K562 (cell line): ENCODE data around the gene PLCD1. TPM values are rescaled to one million over a fixed set of nuclear protein-coding genes. Genes with fewer than 3 reads are reported as not detected.

ENCODE experiments used
- ATAC-seq: fragments of 200-7000 bp; cut with Tn5 transposase; 3 replicates; pipeline ENCODE4 v1.9.1; 2020; ENCODE audit warnings: moderate library complexity
- BruUV-seq: library from RNA; stranded (reverse); fragments of 400-500 nt; replicated peaks from 2 replicates; lab custom pipeline; 2021; lab: Mats Ljungman, UMichigan
- CTCF ChIA-PET: fragments of 300-600 bp; formaldehyde crosslinking; extraction: SDS; loops from one replicate; lab custom pipeline; 2021; ENCODE audit warnings: low intra/inter-chr PET ratio; lab: Yijun Ruan, JAX
- POLR2A ChIA-PET: fragments of 300-600, 350-650 bp; sonication (Branson Sonifier 250); formaldehyde crosslinking; extraction: SDS; loops from one replicate; lab custom pipeline; 2021; ENCODE audit warnings: antibody characterized with exemption, inconsistent platforms; lab: Yijun Ruan, JAX
- DNase-seq, 4 experiments: peaks; one replicate each; pipeline versions ENCODE4 v3.0.0 to v3.0.0-alpha.2; 2011 to 2018; ENCODE audit warnings: low spot score in 3 of 4, mixed read lengths in 3 of 4; ENCODE audit errors: extremely low read depth in 1 of 4
- FAIRE-seq: peaks from 2 replicates; lab custom pipeline; 2011; peaks lifted over from hg19 to GRCh38; lab: Jason Lieb, UNC
- H2AFZ ChIP-seq: 2 replicates; pipeline ENCODE4 v1.6.0; 2011; ENCODE audit warnings: low read depth, low read length, control low read depth, inconsistent platforms
- H3K27ac ChIP-seq: fragments of 200-600 bp; 3 replicates; pipeline ENCODE4 v1.8.0; 2011; ENCODE audit warnings: low read depth, mild to moderate bottlenecking, control low read depth, inconsistent platforms, low read length, moderate library complexity, mixed read lengths; ENCODE audit errors: extremely low read depth
- H3K27me3 ChIP-seq, 2 experiments: fragments of 300-600 bp in 1 of 2; 2 replicates in 1 of 2; 3 replicates in 1 of 2; pipeline versions ENCODE4 v1.6.0 to v1.8.0; 2011; ENCODE audit warnings: inconsistent platforms in 2 of 2, low read length in 2 of 2, mild to moderate bottlenecking in 1 of 2, mixed read lengths in 1 of 2, moderate library complexity in 1 of 2; ENCODE audit not compliant: control insufficient read depth in 2 of 2, insufficient read depth in 2 of 2
- H3K36me3 ChIP-seq: fragments of 300-600 bp; 3 replicates; pipeline ENCODE4 v1.8.0; 2011; ENCODE audit warnings: mild to moderate bottlenecking, low read length, inconsistent platforms; ENCODE audit not compliant: control insufficient read depth, insufficient read depth
- H3K4me1 ChIP-seq, 2 experiments: fragments of 200-600 bp in 1 of 2; replicated peaks in 1 of 2; 2 replicates in 1 of 2; 3 replicates in 1 of 2; pipeline versions ENCODE4 v1.5.1 to v1.8.0; 2011; ENCODE audit warnings: inconsistent platforms in 2 of 2, low read length in 2 of 2, mild to moderate bottlenecking in 1 of 2, mixed read lengths in 1 of 2, moderate library complexity in 1 of 2; ENCODE audit not compliant: control insufficient read depth in 2 of 2, insufficient read depth in 2 of 2
- H3K4me2 ChIP-seq: 2 replicates; pipeline ENCODE4 v1.6.1; 2011; ENCODE audit warnings: low read length, control low read depth, inconsistent platforms, mixed read lengths; ENCODE audit not compliant: insufficient read depth
- H3K4me3 ChIP-seq: fragments of 200-600 bp; sonication (generic), shearing (Covaris generic); 2 replicates; pipeline ENCODE4 v1.5.1; 2016; ENCODE audit warnings: control low read depth, inconsistent platforms
- H3K79me2 ChIP-seq: fragments of 200-600 bp; 3 replicates; pipeline ENCODE4 v1.8.0; 2011; ENCODE audit warnings: low read length, inconsistent platforms; ENCODE audit not compliant: control insufficient read depth, insufficient read depth
- H3K9ac ChIP-seq, 2 experiments: 2 replicates each; pipeline versions ENCODE4 v1.6.0 to v1.6.1; 2011; ENCODE audit warnings: low read depth in 2 of 2, low read length in 2 of 2, control low read depth in 1 of 2, inconsistent platforms in 1 of 2, mild to moderate bottlenecking in 1 of 2, mixed read lengths in 1 of 2; ENCODE audit not compliant: insufficient read depth in 1 of 2
- H3K9me1 ChIP-seq: one replicate; pipeline ENCODE4 v1.6.0; 2011; ENCODE audit warnings: inconsistent platforms, mild to moderate bottlenecking, low read length, moderate library complexity; ENCODE audit not compliant: control insufficient read depth, insufficient read depth
- H3K9me3 ChIP-seq: replicated peaks from 2 replicates; pipeline ENCODE4 v1.5.1; 2011; ENCODE audit warnings: low read depth, low read length, inconsistent platforms; ENCODE audit not compliant: control insufficient read depth, insufficient read depth
- H4K20me1 ChIP-seq: replicated peaks from 2 replicates; pipeline ENCODE4 v1.6.1; 2011; ENCODE audit warnings: low read length, inconsistent platforms, mixed read lengths; ENCODE audit not compliant: control insufficient read depth, insufficient read depth
- FOXK2 ChIP-seq, 2 experiments: fragments of 450-650 bp; IDR thresholded peaks in 1 of 2; conservative IDR thresholded peaks in 1 of 2; 2 replicates each; pipeline ENCODE4 v1.6.1; 2016; ENCODE audit warnings: low read depth in 2 of 2, mild to moderate bottlenecking in 1 of 2
- PKNOX1 ChIP-seq: fragments of 450-650 bp; IDR thresholded peaks from 2 replicates; pipeline ENCODE4 v1.6.1; 2016
- RAD21 ChIP-seq, 2 experiments: fragments of 250-450 bp in 1 of 2; fragments of 450-650 bp in 1 of 2; sonication (Bioruptor Pico) in 1 of 2; formaldehyde crosslinking in 1 of 2; IDR thresholded peaks in 1 of 2; conservative IDR thresholded peaks in 1 of 2; 2 replicates each; pipeline versions ENCODE4 v1.4.0 to v1.8.0; 2020 to 2022; ENCODE audit warnings: mild to moderate bottlenecking in 2 of 2, moderate library complexity in 1 of 2
- REST ChIP-seq, 2 experiments: fragments of 450-650 bp; formaldehyde crosslinking in 1 of 2; IDR thresholded peaks; 2 replicates each; pipeline versions ENCODE4 v1.4.0 to v1.6.1; 2014 to 2020; ENCODE audit warnings: mild to moderate bottlenecking in 2 of 2, borderline replicate concordance in 1 of 2, low read depth in 1 of 2
- SMC3 ChIP-seq: conservative IDR thresholded peaks from 2 replicates; pipeline ENCODE4 v1.6.1; 2011; ENCODE audit warnings: low read depth, low read length, improper control_type of control experiment; ENCODE audit not compliant: insufficient read depth
- TCF3 ChIP-seq: sonication (generic); formaldehyde crosslinking; IDR thresholded peaks from 2 replicates; pipeline ENCODE4 v1.4.0; 2020; ENCODE audit warnings: mild to moderate bottlenecking, missing genetic modification reagents
- XRCC4 ChIP-seq: IDR thresholded peaks from one replicate; pipeline ENCODE4 v1.6.1; 2011; ENCODE audit not compliant: insufficient read depth, insufficient read length; ENCODE audit errors: extremely low read depth
- ZBTB1 ChIP-seq: sonication (generic); formaldehyde crosslinking; IDR thresholded peaks from 2 replicates; pipeline ENCODE4 v1.8.1; 2023; ENCODE audit warnings: missing genetic modification reagents, low read depth, mild to moderate bottlenecking, borderline replicate concordance
- ZNF76 ChIP-seq: fragments of 250-450 bp; sonication (Bioruptor Pico); IDR thresholded peaks from 2 replicates; pipeline ENCODE4 v1.4.0; 2020; ENCODE audit warnings: mild to moderate bottlenecking, moderate library complexity, borderline replicate concordance
- WGBS: fragments of 100-300 bp; shearing (Covaris generic); methylation state at CpG from one replicate; pipeline ENCODE4 v1.1.6; 2016; ENCODE audit warnings: low coverage, mixed read lengths; ENCODE audit not compliant: insufficient coverage; ENCODE audit errors: missing lambda C conversion rate; 5-methylcytosine and 5-hydroxymethylcytosine counted together
- in situ Hi-C: fragments of 300-500 bp; cut with MboI; formaldehyde crosslinking; loops from 4 replicates; pipeline ENCODE4 v1.15.0; 2018; ENCODE audit warnings: inconsistent platforms, mixed read lengths
- intact Hi-C: fragments of 100-400 bp; cut with micrococcal nuclease; formaldehyde crosslinking; loops from 2 replicates; pipeline ENCODE4 v1.14.2; 2022
- polyA plus RNA-seq, 8 experiments: library from polyadenylated mRNA; depleted of rRNA in 4 of 8; stranded (reverse) in 5 of 8; unstranded in 3 of 8; fragments of >200 nt; fragmentation: Nextera tagmentation in 2 of 8; fragmentation: Illumina TruSeq in 1 of 8; extraction: Ambion mirVana in 2 of 8; extraction: Trizol in 1 of 8; gene quantifications; 2 replicates each; pipeline versions ENCODE4 v1.2.1 to v1.2.3, GENCODE V29; 2011 to 2014; ENCODE audit warnings: inconsistent platforms in 1 of 8, missing spikeins in 1 of 8
- total RNA-seq, 7 experiments: library from RNA; depleted of rRNA in 6 of 7; stranded (reverse); fragments of >200 nt in 6 of 7; fragmentation: Illumina TruSeq in 2 of 7; extraction: Trizol in 2 of 7; gene quantifications; 2 replicates each; pipeline versions ENCODE4 v1.2.1 to v1.2.3, GENCODE V29; 2011 to 2021; ENCODE audit warnings: low replicate concordance in 1 of 7

Gene PLCD1
- total and polyA plus RNA-seq, 9 of the 15 experiments (the other 6 are each of a cell fraction or from before 2014, with no cell fraction given) = 5.4 to 209 (median 116) TPM

GRCh38 chr3:37974121-37975083 lies 55.0 kb downstream of the PLCD1 start:
- no peak overlapping the region for H3K27ac ChIP-seq
- H3K4me3 ChIP-seq = no peak overlapping the region
- peak overlapping the region in 1 of 2 experiments; percentile 53; a peak in 2 of 4 replicates for H3K9ac ChIP-seq
- H3K4me2 ChIP-seq = no peak overlapping the region
- H3K79me2 ChIP-seq = no peaks in the 10 kb centered on the region
- no peak overlapping the region; the same call in 1 of the 2 replicates for H2AFZ ChIP-seq
- peak; percentile 99 for ATAC-seq
- DNase-seq = peak; percentile 82 to 91 (median 86)
- ChIA-PET CTCF (interaction anchor here (0.5 to 5.6 kb wide), 7 partner anchors 9 to 508 kb away, joined by 3 to 62 read pairs (median 3); no protein-coding TSS in a partner anchor), POLR2A (interaction anchor here (0.6 to 2.0 kb wide), 12 partner anchors 9 to 580 kb away, joined by 3 to 9 read pairs (median 4); partner anchors contain the start of gene XYLB)
- H3K9me3 ChIP-seq = no peaks in the 10 kb centered on the region
- FAIRE-seq = peak; percentile 98
- BruUV-seq = no TSS peak
- peaks cover 4% of the 10 kb centered on the region; the same call in 1 of the 3 replicates for H3K36me3 ChIP-seq
- WGBS = 25% methylated on average over 9 of the region's 9 CpGs
- no peaks in the 10 kb centered on the region for H3K27me3 ChIP-seq
- no peaks in the 10 kb centered on the region for H4K20me1 ChIP-seq
- intact Hi-C loops (loop anchor here (1.0 to 5.0 kb wide), 5 partner anchors 29 to 508 kb away; no protein-coding TSS in a partner anchor), in situ Hi-C loops (loop anchor here (5.0 kb wide), 1 partner anchor 117 kb away; no protein-coding TSS in a partner anchor)
- peaks cover 2% of the 10 kb centered on the region for H3K9me1 ChIP-seq
- peaks cover 0 to 3% of the 10 kb centered on the region in 2 experiments; a peak in 2 of 5 replicates for H3K4me1 ChIP-seq
- 0 out of 2 replicates have a peak, but pooled peaks have one; percentile 10 for TF ChIP-seq TCF3 (CRISPR knock-in tag)
- TF ChIP-seq PKNOX1 = peak; percentile 92
- TF ChIP-seq XRCC4 = no peak
- peak; percentile 92 for TF ChIP-seq REST (IDR thresholded peaks at IDR 0.05; ENCODE audit: borderline replicate concordance)
- no peak for TF ChIP-seq REST (CRISPR knock-in tag; IDR thresholded peaks at IDR 0.05; ENCODE audit: low read depth)
- TF ChIP-seq RAD21 (CRISPR knock-in tag; conservative IDR thresholded peaks at IDR 0.05 in 1 of 2, IDR thresholded peaks at IDR 0.05 in 1 of 2) = peak; percentile 91 to 97
- 0 out of 2 replicates have a peak, but pooled peaks have one; percentile 55 for TF ChIP-seq ZBTB1 (CRISPR knock-in tag)
- no peak for TF ChIP-seq ZNF76
- peak; percentile 86 for TF ChIP-seq SMC3
- peak; percentile 82 for TF ChIP-seq FOXK2 (conservative IDR thresholded peaks at IDR 0.05 in 1 of 2, IDR thresholded peaks at IDR 0.05 in 1 of 2; ENCODE audit: low read depth in 2 of 2)
